HepG2 (cell line): ENCODE measurements around the gene IL31. TPM values are rescaled to one million over a fixed set of nuclear protein-coding genes. Genes with fewer than 3 reads are reported as not detected.

ENCODE experiments used
- ATAC-seq: fragments of 200-7000 bp; cut with Tn5 transposase; 3 replicates; pipeline ENCODE4 v1.9.1; 2020; ENCODE audit warnings: mild to moderate bottlenecking, moderate library complexity
- BruUV-seq: library from RNA; stranded (reverse); fragments of 400-500 nt; replicated peaks from 2 replicates; lab custom pipeline; 2021; lab: Mats Ljungman, UMichigan
- CTCF ChIA-PET: fragments of 300-600 bp; formaldehyde crosslinking; extraction: SDS; loops from one replicate; lab custom pipeline; 2021; ENCODE audit warnings: low total read pairs, inconsistent platforms, low intra/inter-chr PET ratio; lab: Yijun Ruan, JAX
- POLR2A ChIA-PET: fragments of 350-600 bp; sonication (Branson Sonifier 250); formaldehyde crosslinking; loops from one replicate; lab custom pipeline; 2020; ENCODE audit warnings: antibody characterized with exemption, inconsistent platforms; lab: Yijun Ruan, JAX
- DNase-seq: peaks from one replicate; pipeline ENCODE4 v3.0.0-alpha.2; 2015; ENCODE audit warnings: low spot score
- FAIRE-seq: peaks from 3 replicates; lab custom pipeline; 2011; peaks lifted over from hg19 to GRCh38; lab: Jason Lieb, UNC
- H2AFZ ChIP-seq: one replicate; pipeline ENCODE4 v1.6.1; 2011; ENCODE audit warnings: low read length, inconsistent platforms
- H3K27ac ChIP-seq: fragments of 300-600 bp; 3 replicates; pipeline ENCODE4 v1.8.0; 2011; ENCODE audit warnings: mixed run types, mild to moderate bottlenecking, mixed read lengths, low read length, inconsistent platforms; ENCODE audit not compliant: insufficient read depth; ENCODE audit errors: extremely low read length
- H3K27me3 ChIP-seq, 2 experiments: fragments of 200-600 bp in 1 of 2; 2 replicates in 1 of 2; 3 replicates in 1 of 2; pipeline versions ENCODE4 v1.6.0 to v1.8.0; 2011; ENCODE audit warnings: low read length in 2 of 2, mild to moderate bottlenecking in 2 of 2, moderate library complexity in 2 of 2, inconsistent platforms in 1 of 2; ENCODE audit not compliant: insufficient read depth in 2 of 2, control insufficient read depth in 1 of 2
- H3K36me3 ChIP-seq, 2 experiments: fragments of 200-600 bp in 1 of 2; replicated peaks in 1 of 2; 2 replicates in 1 of 2; 3 replicates in 1 of 2; pipeline versions ENCODE4 v1.5.1 to v1.8.0; 2011; ENCODE audit warnings: low read length in 2 of 2, inconsistent platforms in 1 of 2; ENCODE audit not compliant: insufficient read depth in 2 of 2, control insufficient read depth in 1 of 2
- H3K4me1 ChIP-seq: 2 replicates; pipeline ENCODE4 v1.5.1; 2012; ENCODE audit warnings: low read length, inconsistent platforms; ENCODE audit not compliant: insufficient read depth
- H3K4me2 ChIP-seq: 2 replicates; pipeline ENCODE4 v1.6.0; 2011; ENCODE audit warnings: low read depth, low read length, inconsistent platforms
- H3K4me3 ChIP-seq, 3 experiments: fragments of 200-600 bp in 1 of 3; sonication (generic), shearing (Covaris generic) in 1 of 3; replicated peaks in 1 of 3; 2 replicates each; pipeline ENCODE4 v1.5.1; 2011 to 2016; ENCODE audit warnings: low read length in 3 of 3, inconsistent platforms in 2 of 3, low read depth in 2 of 3, mild to moderate bottlenecking in 2 of 3, control low read depth in 1 of 3, mixed read lengths in 1 of 3; ENCODE audit not compliant: insufficient read depth in 1 of 3
- H3K79me2 ChIP-seq: one replicate; pipeline ENCODE4 v1.6.1; 2011; ENCODE audit warnings: low read length, inconsistent platforms; ENCODE audit not compliant: insufficient read depth
- H3K9ac ChIP-seq: 2 replicates; pipeline ENCODE4 v1.6.0; 2011; ENCODE audit warnings: mild to moderate bottlenecking, low read depth, low read length, inconsistent platforms; ENCODE audit not compliant: insufficient read depth
- H3K9me3 ChIP-seq: 2 replicates; pipeline ENCODE4 v1.5.1; 2012; ENCODE audit warnings: mild to moderate bottlenecking, low read length
- H4K20me1 ChIP-seq: 2 replicates; pipeline ENCODE4 v1.6.0; 2011; ENCODE audit warnings: inconsistent platforms, mild to moderate bottlenecking, low read length, moderate library complexity; ENCODE audit not compliant: insufficient read depth
- ATF2 ChIP-seq: sonication (generic); formaldehyde crosslinking; IDR thresholded peaks from 2 replicates; pipeline ENCODE4 v1.4.0; 2020; ENCODE audit warnings: missing genetic modification reagents
- FLYWCH1 ChIP-seq: sonication (generic); formaldehyde crosslinking; IDR thresholded peaks from 2 replicates; pipeline ENCODE4 v1.8.1; 2023; ENCODE audit warnings: mild to moderate bottlenecking, missing genetic modification reagents
- HMG20A ChIP-seq: IDR thresholded peaks from 2 replicates; pipeline ENCODE4 v1.6.1; 2016; ENCODE audit warnings: borderline replicate concordance
- SKI ChIP-seq: fragments of 450-650 bp; IDR thresholded peaks from one replicate; pipeline ENCODE4 v1.6.1; 2018; ENCODE audit warnings: mild to moderate bottlenecking; ENCODE audit not compliant: partially characterized antibody
- STAG1 ChIP-seq: sonication (generic); formaldehyde crosslinking; IDR thresholded peaks from 2 replicates; pipeline ENCODE4 v1.4.0; 2020; ENCODE audit warnings: missing genetic modification reagents
- ZNF407 ChIP-seq: sonication (generic); formaldehyde crosslinking; IDR thresholded peaks from one replicate; pipeline ENCODE4 v1.5.1; 2020; ENCODE audit warnings: mild to moderate bottlenecking, missing genetic modification reagents; ENCODE audit errors: not compliant biosample characterization
- ZNF512 ChIP-seq: sonication (generic); formaldehyde crosslinking; IDR thresholded peaks from 2 replicates; pipeline ENCODE4 v1.4.0; 2020; ENCODE audit warnings: mild to moderate bottlenecking, missing genetic modification reagents
- ZNF674 ChIP-seq: sonication (generic); formaldehyde crosslinking; IDR thresholded peaks from 2 replicates; pipeline ENCODE4 v1.5.0; 2020; ENCODE audit warnings: low read depth, mild to moderate bottlenecking, missing genetic modification reagents
- WGBS: methylation state at CpG from one replicate; pipeline ENCODE4 v1.1.6; 2017; ENCODE audit warnings: low lambda C conversion rate; 5-methylcytosine and 5-hydroxymethylcytosine counted together
- in situ Hi-C: cut with HindIII; loops from 2 replicates; pipeline ENCODE4 v1.10.0; 2017; ENCODE audit warnings: low pct_unique_long_range_greater_than_20kb; ENCODE audit not compliant: extremely low pct_ligation_motif_present
- intact Hi-C: fragments of 100-400 bp; cut with micrococcal nuclease; formaldehyde crosslinking; loops from one replicate; pipeline ENCODE4 v1.10.0; 2022; ENCODE audit not compliant: unreplicated experiment
- polyA plus RNA-seq, 8 experiments: library from polyadenylated mRNA; depleted of rRNA in 3 of 8; stranded (reverse) in 7 of 8; unstranded in 1 of 8; fragments of >200 nt; fragmentation: Illumina TruSeq in 4 of 8; extraction: Trizol in 4 of 8; gene quantifications; 2 replicates each; pipeline versions ENCODE4 v1.2.1 to v1.2.3, GENCODE V29; 2011 to 2016; ENCODE audit warnings: low read depth in 4 of 8, missing spikeins in 1 of 8, mixed read lengths in 1 of 8; ENCODE audit not compliant: insufficient read depth in 1 of 8
- total RNA-seq, 5 experiments: library from RNA; depleted of rRNA; stranded (reverse); fragments of >200 nt; fragmentation: Illumina TruSeq; extraction: Trizol; gene quantifications; 2 replicates each; pipeline ENCODE4 v1.2.3, GENCODE V29; 2016; ENCODE audit warnings: low read depth in 1 of 5

IL31 gene
- total and polyA plus RNA-seq, 2 of the 13 experiments (the other 11 are each of a cell fraction or from before 2014, with no cell fraction given) = not detected

GRCh38 chr12:122123761-122124145 lies 50.3 kb downstream of the IL31 start (continued):
- no peak for TF ChIP-seq ZNF407 (CRISPR knock-in tag)

GRCh38 chr12:122123051-122123760 lies 50.8 kb downstream of the IL31 start:
- peaks cover 3 to 11% of the 10 kb centered on the region in 2 experiments; a peak in 2 of 5 replicates for H3K36me3 ChIP-seq
- H3K27ac ChIP-seq = no peak overlapping the region
- WGBS = 33% methylated on average over 11 of the region's 22 CpGs
- H3K9ac ChIP-seq = peak overlapping the region; percentile 31; the same call in 1 of the 2 replicates
- H3K4me2 ChIP-seq = peak overlapping the region; percentile 64
- no peaks in the 10 kb centered on the region for H3K9me3 ChIP-seq
- peak; percentile 90 for FAIRE-seq
- no peaks in the 10 kb centered on the region for H3K27me3 ChIP-seq
- peaks cover 38% of the 10 kb centered on the region for H3K4me1 ChIP-seq
- H2AFZ ChIP-seq = no peak overlapping the region
- BruUV-seq = no TSS peak
- peak overlapping the region in 1 of 3 experiments; percentile 44; a peak in 1 of 6 replicates for H3K4me3 ChIP-seq
- peak; percentile 48 for ATAC-seq
- CTCF ChIA-PET = interaction anchor here (1.0 to 3.0 kb wide), 4 partner anchors 67 to 92 kb away, joined by 3 to 48 read pairs (median 4); no protein-coding TSS in a partner anchor
- POLR2A ChIA-PET = interaction anchor here (1.3 kb wide), 1 partner anchor 60 kb away, joined by 5 read pairs; no protein-coding TSS in a partner anchor
- in situ Hi-C loops = loop anchor here (5.0 kb wide), 1 partner anchor 66 kb away; no protein-coding TSS in a partner anchor
- intact Hi-C loops = loop anchor here (1.0 to 10.0 kb wide), 2 partner anchors 69 to 168 kb away; no protein-coding TSS in a partner anchor
- peaks cover 3% of the 10 kb centered on the region for H3K79me2 ChIP-seq
- DNase-seq = peak; percentile 63
- 0 out of 2 replicates have a peak, but pooled peaks cover 3% of the 10 kb centered on the region for H4K20me1 ChIP-seq
- peak; percentile 83 for TF ChIP-seq STAG1 (CRISPR knock-in tag)
- no peak for TF ChIP-seq HMG20A (CRISPR knock-in tag)
- TF ChIP-seq ZNF512 (CRISPR knock-in tag) = no peak
- TF ChIP-seq FLYWCH1 = no peak
- TF ChIP-seq ATF2 = 0 out of 2 replicates have a peak, but pooled peaks have one; percentile 19
- no peak for TF ChIP-seq ZNF674 (CRISPR knock-in tag)
- no peak for TF ChIP-seq SKI
